Activated T-helper 2 cell treated with anti-CD3 and anti-CD28 coated beads, Interferon-gamma antibody, Interleukin-2, Interleukin-4, amounts not matched to agents 10 μg/mL and 5 μg/mL and 100 μg/mL, durations not matched to agents 14 hours and 24 hours and 36 hours (primary cell): ENCODE results near the gene TDRD6. TPM values are rescaled to one million over a fixed set of nuclear protein-coding genes. Genes with fewer than 3 reads are reported as not detected.
"Not testable (repeated sequence)": the region's sequence is repeated elsewhere in the genome, so short reads cannot be mapped to it uniquely, and the experiment has no call there.

ENCODE experiments used
- DNase-seq: peaks from one replicate; pipeline ENCODE4 v3.0.0; 2021; ENCODE audit warnings: low spot score
- H3K27ac Mint-ChIP-seq: one replicate; pipeline ENCODE4 v1.8.0; 2021; ENCODE audit warnings: mixed read lengths
- H3K27me3 Mint-ChIP-seq: one replicate; pipeline ENCODE4 v1.8.0; 2021; ENCODE audit warnings: low read depth, mixed read lengths
- H3K36me3 Mint-ChIP-seq: one replicate; pipeline ENCODE4 v1.8.0; 2021; ENCODE audit warnings: low read depth, mixed read lengths
- H3K4me1 Mint-ChIP-seq: one replicate; pipeline ENCODE4 v1.8.0; 2021; ENCODE audit warnings: low read depth, mixed read lengths
- H3K4me3 Mint-ChIP-seq: one replicate; pipeline ENCODE4 v1.8.0; 2021; ENCODE audit warnings: low read depth, mild to moderate bottlenecking, moderate library complexity, mixed read lengths
- H3K9me3 Mint-ChIP-seq: one replicate; pipeline ENCODE4 v1.8.0; 2021; ENCODE audit warnings: mixed read lengths
- intact Hi-C: fragments of 100-400 bp; cut with micrococcal nuclease; formaldehyde crosslinking; loops from one replicate; pipeline ENCODE4 v1.15.1; 2023
- total RNA-seq: library from RNA; stranded (reverse); gene quantifications from 2 replicates; pipeline ENCODE4 v1.2.3, GENCODE V29; 2022

Gene TDRD6
- not detected in 2 replicates for total RNA-seq

- H3K9me3 Mint-ChIP-seq: no peaks in the 10 kb centered on the region
- DNase-seq: no peak
- no peak within 1 kb of the TSS for H3K27ac Mint-ChIP-seq
- H3K4me1 Mint-ChIP-seq: no peaks in the 10 kb centered on the region
- intact Hi-C loops: no loop called here
- H3K4me3 Mint-ChIP-seq: no peak within 1 kb of the TSS
- H3K27me3 Mint-ChIP-seq: peaks cover 13% of the 10 kb centered on the region
- no peaks in the 10 kb centered on the region for H3K36me3 Mint-ChIP-seq
Measured at GRCh38 chr6:46687619-46688097, at the start of gene TDRD6. TDRD6 (plus strand) TSS chr6:46687885; CDS start chr6:46688129, 244 bp downstream.

- intact Hi-C loops: no loop called here
- H3K27me3 Mint-ChIP-seq: peaks cover 8% of the 10 kb centered on the region
- H3K36me3 Mint-ChIP-seq: no peaks in the 10 kb centered on the region
- H3K4me3 Mint-ChIP-seq: no peak overlapping the region
- no peak for DNase-seq
- no peak overlapping the region for H3K27ac Mint-ChIP-seq
- H3K9me3 Mint-ChIP-seq: peaks cover 4% of the 10 kb centered on the region
- peaks cover 4% of the 10 kb centered on the region for H3K4me1 Mint-ChIP-seq
Measured at GRCh38 chr6:46637933-46638332, 49.8 kb upstream of the TDRD6 start.

GRCh38 chr6:46638650-46639049, 49.0 kb upstream of the TDRD6 start:
- DNase-seq: no peak
- Mint-ChIP-seq H3K4me3 (no peak overlapping the region), H3K27me3 (peaks cover 8% of the 10 kb centered on the region), H3K27ac (no peak overlapping the region), H3K36me3 (no peaks in the 10 kb centered on the region), H3K4me1 (peaks cover 7% of the 10 kb centered on the region), H3K9me3 (peaks cover 5% of the 10 kb centered on the region)
- intact Hi-C loops: no loop called here

GRCh38 chr6:46642928-46643751, 44.5 kb upstream of the TDRD6 start:
- Mint-ChIP-seq H3K4me3 (no peak overlapping the region), H3K4me1 (peaks cover 9% of the 10 kb centered on the region), H3K36me3 (no peaks in the 10 kb centered on the region), H3K27ac (peak overlapping the region; percentile 3), H3K27me3 (peaks cover 9% of the 10 kb centered on the region), H3K9me3 (peaks cover 5% of the 10 kb centered on the region)
- intact Hi-C loops: no loop called here
- no peak for DNase-seq

- H3K4me3 Mint-ChIP-seq: no peak overlapping the region
- peaks cover 16% of the 10 kb centered on the region for H3K27me3 Mint-ChIP-seq
- peaks cover 10% of the 10 kb centered on the region for H3K4me1 Mint-ChIP-seq
- no peaks in the 10 kb centered on the region for H3K36me3 Mint-ChIP-seq
- peaks cover 5% of the 10 kb centered on the region for H3K9me3 Mint-ChIP-seq
- no peak for DNase-seq
- H3K27ac Mint-ChIP-seq: no peak overlapping the region
- intact Hi-C loops: no loop called here
Measured at GRCh38 chr6:46645265-46645664, 42.4 kb upstream of the TDRD6 start.

- H3K4me1 Mint-ChIP-seq: peaks cover 13% of the 10 kb centered on the region
- intact Hi-C loops: not testable (repeated sequence)
Measured at GRCh38 chr6:46648108-46648507, 39.6 kb upstream of the TDRD6 start.

GRCh38 chr6:46648869-46649492, 38.7 kb upstream of the TDRD6 start:
- no peak for DNase-seq
- intact Hi-C loops: no loop called here
- no peak overlapping the region for H3K27ac Mint-ChIP-seq
- no peaks in the 10 kb centered on the region for H3K9me3 Mint-ChIP-seq
- no peak overlapping the region for H3K4me3 Mint-ChIP-seq
- H3K36me3 Mint-ChIP-seq: no peaks in the 10 kb centered on the region
- peaks cover 16% of the 10 kb centered on the region for H3K4me1 Mint-ChIP-seq
- peaks cover 40% of the 10 kb centered on the region for H3K27me3 Mint-ChIP-seq

More at GRCh38 chr6:46648108-46648507, 39.6 kb upstream of the TDRD6 start:
- H3K27ac Mint-ChIP-seq, H3K4me3 Mint-ChIP-seq, H3K9me3 Mint-ChIP-seq, H3K36me3 Mint-ChIP-seq, DNase-seq: not testable (repeated sequence)
- peaks cover 32% of the 10 kb centered on the region for H3K27me3 Mint-ChIP-seq

GRCh38 chr6:46651006-46651405, 36.7 kb upstream of the TDRD6 start:
- Mint-ChIP-seq H3K4me1 (peaks cover 14% of the 10 kb centered on the region), H3K9me3 (no peaks in the 10 kb centered on the region), H3K27me3 (peaks cover 54% of the 10 kb centered on the region), H3K27ac (no peak overlapping the region), H3K4me3 (no peak overlapping the region), H3K36me3 (no peaks in the 10 kb centered on the region)
- DNase-seq: no peak
- intact Hi-C loops: no loop called here

- Mint-ChIP-seq H3K27ac (no peak overlapping the region), H3K4me1 (peaks cover 14% of the 10 kb centered on the region), H3K36me3 (no peaks in the 10 kb centered on the region), H3K27me3 (peaks cover 53% of the 10 kb centered on the region), H3K9me3 (no peaks in the 10 kb centered on the region), H3K4me3 (no peak overlapping the region)
- intact Hi-C loops: no loop called here
- no peak for DNase-seq
Measured at GRCh38 chr6:46651816-46652215, 35.9 kb upstream of the TDRD6 start.

GRCh38 chr6:46652232-46652602, 35.5 kb upstream of the TDRD6 start:
- H3K27me3 Mint-ChIP-seq: peaks cover 51% of the 10 kb centered on the region
- no peak overlapping the region for H3K27ac Mint-ChIP-seq
- peak overlapping the region; percentile 83 for H3K4me3 Mint-ChIP-seq
- intact Hi-C loops: no loop called here
- H3K36me3 Mint-ChIP-seq: no peaks in the 10 kb centered on the region
- DNase-seq: no peak
- H3K9me3 Mint-ChIP-seq: no peaks in the 10 kb centered on the region
- H3K4me1 Mint-ChIP-seq: peaks cover 14% of the 10 kb centered on the region

- no peak within 1 kb of the TSS for H3K27ac Mint-ChIP-seq
Measured at GRCh38 chr6:46652603-46653438, 34.9 kb upstream of the TDRD6 start, which contains the start of the genes CYP39A1 and SLC25A27. CYP39A1 (minus strand) TSS chr6:46652818; CDS start chr6:46652582, 236 bp downstream. SLC25A27 (plus strand) TSS chr6:46652975; CDS start chr6:46653193, 218 bp downstream.

GRCh38 chr6:46653439-46654195, 34.1 kb upstream of the TDRD6 start:
- H3K4me1 Mint-ChIP-seq: peaks cover 14% of the 10 kb centered on the region
- H3K9me3 Mint-ChIP-seq: no peaks in the 10 kb centered on the region
- intact Hi-C loops: no loop called here
- H3K36me3 Mint-ChIP-seq: no peaks in the 10 kb centered on the region
- no peak for DNase-seq
- H3K4me3 Mint-ChIP-seq: peak overlapping the region; percentile 83
- peaks cover 51% of the 10 kb centered on the region for H3K27me3 Mint-ChIP-seq
- no peak overlapping the region for H3K27ac Mint-ChIP-seq

More at GRCh38 chr6:46652603-46653438, 34.9 kb upstream of the TDRD6 start, which contains the start of the genes CYP39A1 and SLC25A27:
- Mint-ChIP-seq H3K9me3 (no peaks in the 10 kb centered on the region), H3K4me3 (peak within 1 kb of the TSS; percentile 83), H3K27me3 (peaks cover 51% of the 10 kb centered on the region), H3K36me3 (no peaks in the 10 kb centered on the region), H3K4me1 (peaks cover 14% of the 10 kb centered on the region)
- intact Hi-C loops: no loop called here
- DNase-seq: peak; percentile 76
